K562 (cell line): ENCODE results near the gene MAPK1IP1L. TPM values are rescaled to one million over a fixed set of nuclear protein-coding genes. Genes with fewer than 3 reads are reported as not detected.

Experiments
- ATAC-seq: fragments of 200-7000 bp; cut with Tn5 transposase; 3 replicates; pipeline ENCODE4 v1.9.1; 2020; ENCODE audit warnings: moderate library complexity
- BruUV-seq: library from RNA; stranded (reverse); fragments of 400-500 nt; replicated peaks from 2 replicates; lab custom pipeline; 2021; lab: Mats Ljungman, UMichigan
- CTCF ChIA-PET: fragments of 300-600 bp; formaldehyde crosslinking; extraction: SDS; loops from one replicate; lab custom pipeline; 2021; ENCODE audit warnings: low intra/inter-chr PET ratio; lab: Yijun Ruan, JAX
- POLR2A ChIA-PET: fragments of 300-600, 350-650 bp; sonication (Branson Sonifier 250); formaldehyde crosslinking; extraction: SDS; loops from one replicate; lab custom pipeline; 2021; ENCODE audit warnings: antibody characterized with exemption, inconsistent platforms; lab: Yijun Ruan, JAX
- DNase-seq, 4 experiments: peaks; one replicate each; pipeline versions ENCODE4 v3.0.0 to v3.0.0-alpha.2; 2011 to 2018; ENCODE audit warnings: low spot score in 3 of 4, mixed read lengths in 3 of 4; ENCODE audit errors: extremely low read depth in 1 of 4
- FAIRE-seq: peaks from 2 replicates; lab custom pipeline; 2011; peaks lifted over from hg19 to GRCh38; lab: Jason Lieb, UNC
- H2AFZ ChIP-seq: 2 replicates; pipeline ENCODE4 v1.6.0; 2011; ENCODE audit warnings: low read depth, low read length, control low read depth, inconsistent platforms
- H3K27ac ChIP-seq: fragments of 200-600 bp; 3 replicates; pipeline ENCODE4 v1.8.0; 2011; ENCODE audit warnings: low read depth, mild to moderate bottlenecking, control low read depth, inconsistent platforms, low read length, moderate library complexity, mixed read lengths; ENCODE audit errors: extremely low read depth
- H3K27me3 ChIP-seq, 2 experiments: fragments of 300-600 bp in 1 of 2; 2 replicates in 1 of 2; 3 replicates in 1 of 2; pipeline versions ENCODE4 v1.6.0 to v1.8.0; 2011; ENCODE audit warnings: inconsistent platforms in 2 of 2, low read length in 2 of 2, mild to moderate bottlenecking in 1 of 2, mixed read lengths in 1 of 2, moderate library complexity in 1 of 2; ENCODE audit not compliant: control insufficient read depth in 2 of 2, insufficient read depth in 2 of 2
- H3K36me3 ChIP-seq: fragments of 300-600 bp; 3 replicates; pipeline ENCODE4 v1.8.0; 2011; ENCODE audit warnings: mild to moderate bottlenecking, low read length, inconsistent platforms; ENCODE audit not compliant: control insufficient read depth, insufficient read depth
- H3K4me1 ChIP-seq, 2 experiments: fragments of 200-600 bp in 1 of 2; replicated peaks in 1 of 2; 2 replicates in 1 of 2; 3 replicates in 1 of 2; pipeline versions ENCODE4 v1.5.1 to v1.8.0; 2011; ENCODE audit warnings: inconsistent platforms in 2 of 2, low read length in 2 of 2, mild to moderate bottlenecking in 1 of 2, mixed read lengths in 1 of 2, moderate library complexity in 1 of 2; ENCODE audit not compliant: control insufficient read depth in 2 of 2, insufficient read depth in 2 of 2
- H3K4me2 ChIP-seq: 2 replicates; pipeline ENCODE4 v1.6.1; 2011; ENCODE audit warnings: low read length, control low read depth, inconsistent platforms, mixed read lengths; ENCODE audit not compliant: insufficient read depth
- H3K4me3 ChIP-seq: fragments of 200-600 bp; sonication (generic), shearing (Covaris generic); 2 replicates; pipeline ENCODE4 v1.5.1; 2016; ENCODE audit warnings: control low read depth, inconsistent platforms
- H3K79me2 ChIP-seq: fragments of 200-600 bp; 3 replicates; pipeline ENCODE4 v1.8.0; 2011; ENCODE audit warnings: low read length, inconsistent platforms; ENCODE audit not compliant: control insufficient read depth, insufficient read depth
- H3K9ac ChIP-seq, 2 experiments: 2 replicates each; pipeline versions ENCODE4 v1.6.0 to v1.6.1; 2011; ENCODE audit warnings: low read depth in 2 of 2, low read length in 2 of 2, control low read depth in 1 of 2, inconsistent platforms in 1 of 2, mild to moderate bottlenecking in 1 of 2, mixed read lengths in 1 of 2; ENCODE audit not compliant: insufficient read depth in 1 of 2
- H3K9me1 ChIP-seq: one replicate; pipeline ENCODE4 v1.6.0; 2011; ENCODE audit warnings: inconsistent platforms, mild to moderate bottlenecking, low read length, moderate library complexity; ENCODE audit not compliant: control insufficient read depth, insufficient read depth
- H3K9me3 ChIP-seq: replicated peaks from 2 replicates; pipeline ENCODE4 v1.5.1; 2011; ENCODE audit warnings: low read depth, low read length, inconsistent platforms; ENCODE audit not compliant: control insufficient read depth, insufficient read depth
- H4K20me1 ChIP-seq: replicated peaks from 2 replicates; pipeline ENCODE4 v1.6.1; 2011; ENCODE audit warnings: low read length, inconsistent platforms, mixed read lengths; ENCODE audit not compliant: control insufficient read depth, insufficient read depth
- CBX3 ChIP-seq, 2 experiments: IDR thresholded peaks; 1 replicate in 1 of 2; 2 replicates in 1 of 2; pipeline ENCODE4 v1.6.1; 2012; ENCODE audit warnings: inconsistent platforms in 2 of 2, low read length in 2 of 2, borderline replicate concordance in 1 of 2, control low read depth in 1 of 2
- ETS2 ChIP-seq: IDR thresholded peaks from 2 replicates; pipeline ENCODE4 v1.6.1; 2016; ENCODE audit warnings: borderline replicate concordance, missing genetic modification characterization, mild to moderate bottlenecking, moderate library complexity, missing compliant biosample characterization; ENCODE audit not compliant: poor library complexity, severe bottlenecking
- MAFK ChIP-seq: IDR thresholded peaks from 2 replicates; pipeline ENCODE4 v1.6.1; 2011; ENCODE audit warnings: low read length, improper control_type of control experiment
- MEIS2 ChIP-seq: fragments of 450-650 bp; IDR thresholded peaks from 2 replicates; pipeline ENCODE4 v1.6.1; 2014; ENCODE audit warnings: mild to moderate bottlenecking; ENCODE audit not compliant: partially characterized antibody
- SLC30A9 ChIP-seq: fragments of 250-450 bp; sonication (Bioruptor Pico); IDR thresholded peaks from 2 replicates; pipeline ENCODE4 v1.8.0; 2022; ENCODE audit warnings: mild to moderate bottlenecking, moderate library complexity
- SMARCA4 ChIP-seq: fragments of 450-650 bp; IDR thresholded peaks from 2 replicates; pipeline ENCODE4 v1.6.1; 2016
- SMARCE1 ChIP-seq: fragments of 450-650 bp; IDR thresholded peaks from 2 replicates; pipeline ENCODE4 v1.7.1; 2016; ENCODE audit warnings: mild to moderate bottlenecking
- SNRNP70 ChIP-seq: fragments of 200-400 bp; formaldehyde crosslinking; optimal IDR thresholded peaks from 2 replicates; pipeline ENCODE3; 2017; ENCODE audit warnings: low read depth, low read length
- ZC3H11A ChIP-seq: IDR thresholded peaks from 2 replicates; pipeline ENCODE4 v1.6.1; 2012; ENCODE audit warnings: low read depth, low read length, improper control_type of control experiment
- ZKSCAN8 ChIP-seq: fragments of 200-800 bp; sonication (Bioruptor generic); IDR thresholded peaks from 2 replicates; pipeline ENCODE4 v1.6.1; 2016; ENCODE audit warnings: missing genetic modification characterization, missing compliant biosample characterization
- WGBS: fragments of 100-300 bp; shearing (Covaris generic); methylation state at CpG from one replicate; pipeline ENCODE4 v1.1.6; 2016; ENCODE audit warnings: low coverage, mixed read lengths; ENCODE audit not compliant: insufficient coverage; ENCODE audit errors: missing lambda C conversion rate; 5-methylcytosine and 5-hydroxymethylcytosine counted together
- in situ Hi-C: fragments of 300-500 bp; cut with MboI; formaldehyde crosslinking; loops from 4 replicates; pipeline ENCODE4 v1.15.0; 2018; ENCODE audit warnings: inconsistent platforms, mixed read lengths
- intact Hi-C: fragments of 100-400 bp; cut with micrococcal nuclease; formaldehyde crosslinking; loops from 2 replicates; pipeline ENCODE4 v1.14.2; 2022
- polyA plus RNA-seq, 8 experiments: library from polyadenylated mRNA; depleted of rRNA in 4 of 8; stranded (reverse) in 5 of 8; unstranded in 3 of 8; fragments of >200 nt; fragmentation: Nextera tagmentation in 2 of 8; fragmentation: Illumina TruSeq in 1 of 8; extraction: Ambion mirVana in 2 of 8; extraction: Trizol in 1 of 8; gene quantifications; 2 replicates each; pipeline versions ENCODE4 v1.2.1 to v1.2.3, GENCODE V29; 2011 to 2014; ENCODE audit warnings: inconsistent platforms in 1 of 8, missing spikeins in 1 of 8
- total RNA-seq, 7 experiments: library from RNA; depleted of rRNA in 6 of 7; stranded (reverse); fragments of >200 nt in 6 of 7; fragmentation: Illumina TruSeq in 2 of 7; extraction: Trizol in 2 of 7; gene quantifications; 2 replicates each; pipeline versions ENCODE4 v1.2.1 to v1.2.3, GENCODE V29; 2011 to 2021; ENCODE audit warnings: low replicate concordance in 1 of 7
- TF ChIP-seq, protein P1 (sequence below): sonication (generic); formaldehyde crosslinking; IDR thresholded peaks from 2 replicates; pipeline ENCODE4 v1.8.1; 2023; ENCODE audit warnings: mild to moderate bottlenecking, missing genetic modification reagents, moderate library complexity
- TF ChIP-seq, protein P2 (sequence below): sonication (generic); formaldehyde crosslinking; IDR thresholded peaks from 2 replicates; pipeline ENCODE4 v1.8.1; 2022; ENCODE audit warnings: missing genetic modification reagents
- TF ChIP-seq, protein P3 (sequence below): fragments of 250-450 bp; sonication (Bioruptor Pico); IDR thresholded peaks from 2 replicates; pipeline ENCODE4 v1.5.0; 2021; ENCODE audit warnings: mild to moderate bottlenecking, moderate library complexity
- TF ChIP-seq, protein P4 (sequence below): fragments of 450-650 bp; IDR thresholded peaks from 2 replicates; pipeline ENCODE4 v1.6.1; 2018; ENCODE audit not compliant: partially characterized antibody

Gene MAPK1IP1L
- total and polyA plus RNA-seq, 9 of the 15 experiments (the other 6 are each of a cell fraction or from before 2014, with no cell fraction given): 32.7 to 99.4 (median 49.8) TPM

DNA sequence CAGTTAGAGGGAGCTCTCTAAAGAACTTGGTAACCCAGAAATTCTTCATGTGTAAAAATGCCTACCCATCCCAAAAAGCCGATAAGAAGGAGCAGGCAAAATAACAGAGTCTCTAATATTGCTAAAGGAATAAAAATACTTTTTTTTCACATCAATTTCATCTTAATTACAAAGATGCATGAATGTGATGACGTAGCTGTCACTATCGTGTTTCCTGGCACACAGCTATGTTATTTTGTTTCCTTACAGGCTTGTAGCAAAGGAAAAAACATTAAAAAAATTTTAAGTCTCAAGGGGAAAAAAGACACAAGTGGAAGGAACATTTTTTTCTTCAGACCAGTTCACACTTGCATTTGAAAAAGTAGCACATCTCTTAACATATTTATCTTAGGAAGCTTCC lies 67.3 kb downstream of the MAPK1IP1L start:
- 78% methylated on average over 3 of the region's 3 CpGs for WGBS
- peaks cover 18 to 38% of the 10 kb centered on the region in 2 experiments for H3K4me1 ChIP-seq
- TF ChIP-seq ETS2 (tag) (no peak), ZKSCAN8 (CRISPR knock-in tag) (no peak), SMARCE1 (no peak), CBX3 (IDR thresholded peaks at IDR 0.05; ENCODE audit: borderline replicate concordance in 1 of 2, low read length in 2 of 2) (no peak), MEIS2 (no peak), SMARCA4 (no peak), ZC3H11A (no peak), SLC30A9 (CRISPR knock-in tag) (no peak), MAFK (no peak), SNRNP70 (no peak)
- TF ChIP-seq, protein P1, sequence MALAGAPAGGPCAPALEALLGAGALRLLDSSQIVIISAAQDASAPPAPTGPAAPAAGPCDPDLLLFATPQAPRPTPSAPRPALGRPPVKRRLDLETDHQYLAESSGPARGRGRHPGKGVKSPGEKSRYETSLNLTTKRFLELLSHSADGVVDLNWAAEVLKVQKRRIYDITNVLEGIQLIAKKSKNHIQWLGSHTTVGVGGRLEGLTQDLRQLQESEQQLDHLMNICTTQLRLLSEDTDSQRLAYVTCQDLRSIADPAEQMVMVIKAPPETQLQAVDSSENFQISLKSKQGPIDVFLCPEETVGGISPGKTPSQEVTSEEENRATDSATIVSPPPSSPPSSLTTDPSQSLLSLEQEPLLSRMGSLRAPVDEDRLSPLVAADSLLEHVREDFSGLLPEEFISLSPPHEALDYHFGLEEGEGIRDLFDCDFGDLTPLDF (CRISPR knock-in tag): no peak
- TF ChIP-seq, protein P2, sequence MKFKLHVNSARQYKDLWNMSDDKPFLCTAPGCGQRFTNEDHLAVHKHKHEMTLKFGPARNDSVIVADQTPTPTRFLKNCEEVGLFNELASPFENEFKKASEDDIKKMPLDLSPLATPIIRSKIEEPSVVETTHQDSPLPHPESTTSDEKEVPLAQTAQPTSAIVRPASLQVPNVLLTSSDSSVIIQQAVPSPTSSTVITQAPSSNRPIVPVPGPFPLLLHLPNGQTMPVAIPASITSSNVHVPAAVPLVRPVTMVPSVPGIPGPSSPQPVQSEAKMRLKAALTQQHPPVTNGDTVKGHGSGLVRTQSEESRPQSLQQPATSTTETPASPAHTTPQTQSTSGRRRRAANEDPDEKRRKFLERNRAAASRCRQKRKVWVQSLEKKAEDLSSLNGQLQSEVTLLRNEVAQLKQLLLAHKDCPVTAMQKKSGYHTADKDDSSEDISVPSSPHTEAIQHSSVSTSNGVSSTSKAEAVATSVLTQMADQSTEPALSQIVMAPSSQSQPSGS (CRISPR knock-in tag): no peak
- TF ChIP-seq, protein P3, sequence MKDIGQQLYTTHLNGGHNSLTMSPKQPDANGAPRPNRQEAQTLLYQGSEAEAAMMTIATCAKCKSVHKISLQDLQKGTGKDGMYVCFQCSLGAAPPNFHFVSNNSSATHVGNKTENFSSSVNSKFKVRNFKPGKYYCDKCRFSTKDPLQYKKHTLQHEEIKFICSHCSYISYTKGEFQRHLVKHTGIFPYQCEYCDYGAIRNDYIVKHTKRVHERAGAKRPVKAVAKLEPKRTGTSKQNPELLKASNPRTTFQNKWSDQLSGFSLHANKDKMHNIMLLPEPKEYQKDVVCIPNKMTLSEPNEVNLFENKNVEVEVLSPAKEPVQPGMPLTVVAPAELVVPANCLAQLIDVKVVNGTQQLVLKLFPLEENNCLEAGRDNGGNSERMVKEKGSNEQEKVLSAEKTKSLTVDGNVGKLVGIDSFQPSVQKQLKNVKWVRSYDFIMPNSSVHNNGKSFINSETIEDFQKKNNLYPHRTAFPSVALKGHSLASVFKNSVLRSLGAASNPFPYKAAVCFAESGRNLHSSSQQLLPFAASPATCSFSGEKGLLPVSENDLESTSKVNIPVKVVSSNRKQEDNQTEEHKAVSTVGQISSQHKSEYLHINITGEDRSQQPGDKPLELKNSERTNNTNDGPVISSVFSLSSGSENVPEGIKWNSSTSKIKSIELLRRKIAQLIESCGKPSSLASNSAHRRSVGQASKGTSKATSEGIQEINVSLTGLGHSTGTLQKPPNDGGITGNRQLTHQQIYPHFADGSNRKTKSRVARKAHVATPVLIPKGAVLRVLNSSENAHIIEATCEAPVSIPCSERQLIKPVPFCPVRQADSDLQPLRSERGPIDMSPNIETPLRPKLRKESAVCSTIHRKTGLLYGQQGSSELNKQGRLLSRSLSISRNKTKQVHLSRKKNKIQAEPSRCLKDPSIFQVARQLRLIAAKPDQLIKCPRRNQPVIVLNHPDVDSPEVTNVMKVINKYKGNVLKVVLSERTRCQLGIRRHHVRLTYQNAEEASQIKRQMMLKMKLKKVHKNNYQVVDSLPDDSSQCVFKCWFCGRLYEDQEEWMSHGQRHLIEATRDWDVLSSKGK (CRISPR knock-in tag): no peak
- TF ChIP-seq, protein P4, sequence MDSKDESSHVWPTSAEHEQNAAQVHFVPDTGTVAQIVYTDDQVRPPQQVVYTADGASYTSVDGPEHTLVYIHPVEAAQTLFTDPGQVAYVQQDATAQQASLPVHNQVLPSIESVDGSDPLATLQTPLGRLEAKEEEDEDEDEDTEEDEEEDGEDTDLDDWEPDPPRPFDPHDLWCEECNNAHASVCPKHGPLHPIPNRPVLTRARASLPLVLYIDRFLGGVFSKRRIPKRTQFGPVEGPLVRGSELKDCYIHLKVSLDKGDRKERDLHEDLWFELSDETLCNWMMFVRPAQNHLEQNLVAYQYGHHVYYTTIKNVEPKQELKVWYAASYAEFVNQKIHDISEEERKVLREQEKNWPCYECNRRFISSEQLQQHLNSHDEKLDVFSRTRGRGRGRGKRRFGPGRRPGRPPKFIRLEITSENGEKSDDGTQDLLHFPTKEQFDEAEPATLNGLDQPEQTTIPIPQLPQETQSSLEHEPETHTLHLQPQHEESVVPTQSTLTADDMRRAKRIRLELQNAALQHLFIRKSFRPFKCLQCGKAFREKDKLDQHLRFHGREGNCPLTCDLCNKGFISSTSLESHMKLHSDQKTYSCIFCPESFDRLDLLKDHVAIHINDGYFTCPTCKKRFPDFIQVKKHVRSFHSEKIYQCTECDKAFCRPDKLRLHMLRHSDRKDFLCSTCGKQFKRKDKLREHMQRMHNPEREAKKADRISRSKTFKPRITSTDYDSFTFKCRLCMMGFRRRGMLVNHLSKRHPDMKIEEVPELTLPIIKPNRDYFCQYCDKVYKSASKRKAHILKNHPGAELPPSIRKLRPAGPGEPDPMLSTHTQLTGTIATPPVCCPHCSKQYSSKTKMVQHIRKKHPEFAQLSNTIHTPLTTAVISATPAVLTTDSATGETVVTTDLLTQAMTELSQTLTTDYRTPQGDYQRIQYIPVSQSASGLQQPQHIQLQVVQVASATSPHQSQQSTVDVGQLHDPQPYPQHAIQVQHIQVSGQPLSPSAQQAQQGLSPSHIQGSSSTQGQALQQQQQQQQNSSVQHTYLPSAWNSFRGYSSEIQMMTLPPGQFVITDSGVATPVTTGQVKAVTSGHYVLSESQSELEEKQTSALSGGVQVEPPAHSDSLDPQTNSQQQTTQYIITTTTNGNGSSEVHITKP: no peak

More for the DNA sequence above, 67.3 kb downstream of the MAPK1IP1L start:
- H3K4me3 ChIP-seq: no peak overlapping the region
- no peaks in the 10 kb centered on the region for H3K36me3 ChIP-seq
- intact Hi-C loops: no loop called here
- no peak overlapping the region for H3K27ac ChIP-seq
- ATAC-seq (no peak), DNase-seq (no peak), FAIRE-seq (no peak)
- in situ Hi-C loops: no loop called here
- H3K9me3 ChIP-seq: no peaks in the 10 kb centered on the region
- no peaks in the 10 kb centered on the region for H4K20me1 ChIP-seq
- H2AFZ ChIP-seq: peak overlapping the region; percentile 53
- no peaks in the 10 kb centered on the region for H3K9me1 ChIP-seq
- CTCF ChIA-PET: no interaction called here
- no peak overlapping the region for H3K9ac ChIP-seq
- no peak overlapping the region for H3K4me2 ChIP-seq
- no peaks in the 10 kb centered on the region for H3K79me2 ChIP-seq
- POLR2A ChIA-PET: no interaction called here
- no peaks in the 10 kb centered on the region for H3K27me3 ChIP-seq
- BruUV-seq: no TSS peak
